ENCODE results near the gene IRGQ.

GRCh38 chr19:43628646-43629326 is 32.9 kb upstream of the IRGQ start:
- TF ChIP-seq POLR2A (IDR thresholded peaks at IDR 0.05; ENCODE audit: low read length) (no peak), GATA1 (IDR thresholded peaks at IDR 0.05; ENCODE audit: low read depth, low read length) (no peak)

Measured in erythroblast (primary cell).